Naive B cell (primary cell): ENCODE results near the gene TRIM3. TPM values are rescaled to one million over a fixed set of nuclear protein-coding genes. Genes with fewer than 3 reads are reported as not detected.
A peak's percentile ranks its signal among the peaks of the same experiment; 100 is the strongest.

Source experiments
- ATAC-seq, 2 donors: fragments of 150-1000 bp; cut with Tn5 transposase; 2 replicates each; pipeline ENCODE4 v1.10.0; 2021; ENCODE audit warnings: low read depth in 2 of 2, mild to moderate bottlenecking in 2 of 2, moderate library complexity in 2 of 2
- DNase-seq: peaks from one replicate; pipeline ENCODE4 v3.0.0; 2022
- H3K27ac Mint-ChIP-seq, 6 donors: one replicate each; pipeline ENCODE4 v1.8.0; 2020 to 2022; ENCODE audit warnings: mild to moderate bottlenecking in 6 of 6, mixed read lengths in 6 of 6, moderate library complexity in 5 of 6, inconsistent platforms in 2 of 6
- H3K27me3 Mint-ChIP-seq, 3 donors: one replicate each; pipeline ENCODE4 v1.8.0; 2021 to 2022; ENCODE audit warnings: mixed read lengths in 3 of 3, mild to moderate bottlenecking in 1 of 3
- H3K36me3 Mint-ChIP-seq, 2 donors: one replicate each; pipeline ENCODE4 v1.8.0; 2020 to 2022; ENCODE audit warnings: mixed read lengths in 2 of 2, inconsistent platforms in 1 of 2, mild to moderate bottlenecking in 1 of 2
- H3K4me1 Mint-ChIP-seq, 3 donors: one replicate each; pipeline ENCODE4 v1.8.0; 2020 to 2022; ENCODE audit warnings: mixed read lengths in 3 of 3, inconsistent platforms in 1 of 3, mild to moderate bottlenecking in 1 of 3, moderate library complexity in 1 of 3
- H3K4me3 Mint-ChIP-seq, 8 donors: one replicate each; pipeline ENCODE4 v1.8.0; 2020 to 2022; ENCODE audit warnings: mild to moderate bottlenecking in 8 of 8, mixed read lengths in 8 of 8, moderate library complexity in 8 of 8, inconsistent platforms in 2 of 8
- H3K9me3 Mint-ChIP-seq, 7 donors: one replicate each; pipeline ENCODE4 v1.8.0; 2020 to 2022; ENCODE audit warnings: mixed read lengths in 7 of 7, mild to moderate bottlenecking in 5 of 7, inconsistent platforms in 2 of 7, moderate library complexity in 1 of 7
- polyA plus RNA-seq, 6 donors: library from polyadenylated mRNA; unstranded; fragments of 300-500 nt; fragmentation: Illumina TruSeq; gene quantifications; one replicate each; pipeline ENCODE4 v1.2.3, GENCODE V29; 2021; ENCODE audit warnings: low read depth in 6 of 6

The TRIM3 gene
- polyA plus RNA-seq, 6 donors from 2014 or later: 0.88 to 2.7 (median 1.8) TPM

DNA sequence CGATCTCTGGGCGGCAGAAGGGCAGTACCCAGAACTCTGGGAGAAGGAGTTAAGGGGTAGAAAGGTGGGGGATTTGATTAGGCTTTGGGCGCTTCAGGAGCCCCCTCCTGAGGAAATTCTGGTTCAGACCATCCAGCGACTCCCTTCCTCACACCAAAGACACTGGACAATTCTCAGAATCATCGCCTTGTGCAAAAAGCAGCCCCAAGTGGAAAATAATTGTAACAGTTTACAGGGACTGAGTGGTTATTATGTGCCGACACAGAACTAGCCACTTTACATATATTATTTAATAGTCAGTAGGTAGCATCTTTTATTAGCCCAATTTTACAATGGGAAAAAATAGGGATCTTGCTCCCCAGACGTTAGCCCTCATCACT, 662 bp upstream of the TRIM3 start:
- DNase-seq (no peak), ATAC-seq (no peak)
- H3K36me3 Mint-ChIP-seq: no peaks in the 10 kb centered on the region
- H3K9me3 Mint-ChIP-seq: no peaks in the 10 kb centered on the region
- H3K4me3 Mint-ChIP-seq: peak overlapping the region; percentile 77 to 93 (median 86)
- H3K27me3 Mint-ChIP-seq: no peaks in the 10 kb centered on the region
- H3K4me1 Mint-ChIP-seq: peaks cover 7 to 39% (median 26%) of the 10 kb centered on the region in 3 donors
- peak overlapping the region; percentile 80 to 91 (median 86) for H3K27ac Mint-ChIP-seq

- H3K36me3 Mint-ChIP-seq: no peaks in the 10 kb centered on the region
Measured at GRCh38 chr11:6472934-6473333, 807 bp downstream of the TRIM3 start.

DNA sequence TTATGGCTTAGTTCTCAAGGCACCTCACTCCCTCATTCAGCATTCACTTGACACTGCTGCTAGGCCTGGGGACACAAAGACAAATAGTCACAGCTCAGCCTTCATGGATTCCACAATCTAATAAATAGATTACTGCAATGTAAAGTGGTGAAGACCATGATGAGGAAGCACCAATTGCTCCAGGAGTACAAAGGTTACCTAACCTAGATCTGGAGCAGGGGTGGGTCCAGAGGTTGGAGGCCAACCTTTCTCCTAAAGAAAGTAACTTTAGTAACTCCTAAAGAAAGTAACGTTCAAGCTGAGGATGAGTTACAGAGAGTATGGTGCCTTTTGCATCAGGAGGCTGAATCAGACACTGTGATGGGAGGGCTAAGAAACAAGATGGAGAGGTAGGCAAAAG, 4.1 kb downstream of the TRIM3 start:
- no peak overlapping the region for H3K4me3 Mint-ChIP-seq
- no peaks in the 10 kb centered on the region for H3K27me3 Mint-ChIP-seq
- peaks cover 4 to 20% (median 18%) of the 10 kb centered on the region in 3 donors for H3K4me1 Mint-ChIP-seq
- DNase-seq (no peak), ATAC-seq (no peak)
- no peak overlapping the region for H3K27ac Mint-ChIP-seq
- peaks cover 0 to 5% of the 10 kb centered on the region in 2 donors for H3K36me3 Mint-ChIP-seq
- H3K9me3 Mint-ChIP-seq: no peaks in the 10 kb centered on the region

More at GRCh38 chr11:6472934-6473333, 807 bp downstream of the TRIM3 start:
- H3K27ac Mint-ChIP-seq: peak overlapping the region in 3 of 6 donors; percentile 19 to 80 (median 72)
- DNase-seq (no peak), ATAC-seq (no peak)
- H3K4me3 Mint-ChIP-seq: peak overlapping the region; percentile 69 to 94 (median 90)
- no peaks in the 10 kb centered on the region for H3K27me3 Mint-ChIP-seq
- H3K4me1 Mint-ChIP-seq: peaks cover 4 to 28% (median 22%) of the 10 kb centered on the region in 3 donors
- H3K9me3 Mint-ChIP-seq: no peaks in the 10 kb centered on the region

GRCh38 chr11:6468712-6469495, 4.8 kb downstream of the TRIM3 start:
- Mint-ChIP-seq H3K36me3 (peaks cover 2 to 5% of the 10 kb centered on the region in 2 donors), H3K27ac (no peak overlapping the region), H3K4me1 (peaks cover 4 to 14% (median 12%) of the 10 kb centered on the region in 3 donors), H3K4me3 (no peak overlapping the region), H3K9me3 (no peaks in the 10 kb centered on the region), H3K27me3 (no peaks in the 10 kb centered on the region)
- DNase-seq (no peak), ATAC-seq (peak in 1 of 2 donors; percentile 15)

DNA sequence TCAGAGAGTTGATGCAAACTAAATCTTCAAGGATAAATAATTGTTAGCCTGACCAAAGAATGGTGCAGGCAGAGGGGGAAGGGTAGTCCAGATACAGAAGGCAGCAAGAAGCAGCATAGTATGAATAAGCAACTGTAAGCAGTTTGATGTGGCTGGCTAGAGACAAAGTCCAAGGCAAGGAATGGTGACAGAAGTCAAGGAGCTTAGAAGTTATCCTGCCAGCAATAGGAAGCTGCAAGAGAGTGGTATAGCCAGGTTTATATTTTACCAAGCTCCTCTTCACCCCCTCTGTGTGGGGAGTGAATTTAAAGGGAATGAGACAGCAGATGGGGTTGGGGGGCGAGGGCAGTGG, 14.7 kb downstream of the TRIM3 start:
- Mint-ChIP-seq H3K36me3 (peaks cover 4 to 26% of the 10 kb centered on the region in 2 donors), H3K4me1 (no peaks in the 10 kb centered on the region), H3K27me3 (no peaks in the 10 kb centered on the region), H3K4me3 (no peak overlapping the region), H3K27ac (peak overlapping the region in 1 of 6 donors; percentile 41), H3K9me3 (no peaks in the 10 kb centered on the region)
- no peak for ATAC-seq
- DNase-seq: no peak

DNA sequence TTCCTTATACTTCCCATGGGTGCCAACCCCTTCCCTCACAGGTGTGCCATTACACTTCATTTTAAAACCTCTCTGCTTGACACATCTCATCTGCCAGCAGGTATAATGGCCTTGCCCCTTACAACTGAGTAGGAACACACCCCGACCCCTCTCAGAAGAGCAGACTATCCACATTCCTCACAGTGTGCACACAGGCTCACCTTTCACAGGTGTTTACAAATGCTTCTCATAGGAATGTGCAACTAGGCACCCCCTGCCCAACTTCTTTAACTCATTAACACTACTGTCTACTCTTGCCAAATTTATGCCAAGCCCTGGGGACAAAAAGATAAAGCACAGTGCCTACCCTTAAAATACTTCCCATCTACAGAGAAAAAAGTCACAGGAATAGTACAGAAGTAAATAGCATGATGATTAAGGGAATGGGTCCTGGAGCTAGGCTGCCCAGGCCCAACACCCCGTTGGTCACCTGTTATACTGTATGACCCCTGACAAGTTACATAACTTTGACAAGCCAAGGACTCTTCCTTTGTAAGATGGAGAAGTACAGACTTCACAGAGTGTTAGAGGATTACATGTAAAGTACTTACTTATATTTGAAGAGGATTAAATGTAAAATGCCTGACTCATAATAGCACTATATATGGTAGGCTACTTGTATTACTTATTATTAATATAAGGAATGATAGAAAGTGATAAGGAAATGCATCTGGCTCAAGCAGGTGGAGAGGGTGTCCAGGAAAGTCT, 15.2 kb downstream of the TRIM3 start:
- Mint-ChIP-seq H3K4me3 (no peak overlapping the region), H3K4me1 (no peaks in the 10 kb centered on the region), H3K27me3 (no peaks in the 10 kb centered on the region), H3K27ac (peak overlapping the region in 1 of 6 donors; percentile 41), H3K36me3 (peaks cover 4 to 20% of the 10 kb centered on the region in 2 donors), H3K9me3 (no peaks in the 10 kb centered on the region)
- no peak for DNase-seq
- ATAC-seq: no peak

- H3K9me3 Mint-ChIP-seq: no peaks in the 10 kb centered on the region
- no peak overlapping the region for H3K4me3 Mint-ChIP-seq
- no peaks in the 10 kb centered on the region for H3K27me3 Mint-ChIP-seq
- peaks cover 4 to 16% of the 10 kb centered on the region in 2 donors for H3K36me3 Mint-ChIP-seq
- ATAC-seq (no peak), DNase-seq (no peak)
- no peaks in the 10 kb centered on the region for H3K4me1 Mint-ChIP-seq
- H3K27ac Mint-ChIP-seq: no peak overlapping the region
Measured at GRCh38 chr11:6457581-6458320, 16.0 kb downstream of the TRIM3 start.

GRCh38 chr11:6456361-6457073, 17.2 kb downstream of the TRIM3 start:
- no peaks in the 10 kb centered on the region for H3K4me1 Mint-ChIP-seq
- H3K36me3 Mint-ChIP-seq: peaks cover 4 to 12% of the 10 kb centered on the region in 2 donors
- ATAC-seq: no peak
- no peak overlapping the region for H3K4me3 Mint-ChIP-seq
- no peaks in the 10 kb centered on the region for H3K27me3 Mint-ChIP-seq
- H3K9me3 Mint-ChIP-seq: no peaks in the 10 kb centered on the region
- H3K27ac Mint-ChIP-seq: peak overlapping the region in 1 of 6 donors; percentile 81
- DNase-seq: no peak

- Mint-ChIP-seq H3K4me3 (no peak overlapping the region), H3K27me3 (no peaks in the 10 kb centered on the region), H3K27ac (peak overlapping the region in 2 of 6 donors; percentile 28 to 73), H3K36me3 (peaks cover 4 to 6% of the 10 kb centered on the region in 2 donors), H3K4me1 (no peaks in the 10 kb centered on the region), H3K9me3 (no peaks in the 10 kb centered on the region)
- DNase-seq (no peak), ATAC-seq (no peak)
Measured at GRCh38 chr11:6455070-6455469, 18.7 kb downstream of the TRIM3 start.

DNA sequence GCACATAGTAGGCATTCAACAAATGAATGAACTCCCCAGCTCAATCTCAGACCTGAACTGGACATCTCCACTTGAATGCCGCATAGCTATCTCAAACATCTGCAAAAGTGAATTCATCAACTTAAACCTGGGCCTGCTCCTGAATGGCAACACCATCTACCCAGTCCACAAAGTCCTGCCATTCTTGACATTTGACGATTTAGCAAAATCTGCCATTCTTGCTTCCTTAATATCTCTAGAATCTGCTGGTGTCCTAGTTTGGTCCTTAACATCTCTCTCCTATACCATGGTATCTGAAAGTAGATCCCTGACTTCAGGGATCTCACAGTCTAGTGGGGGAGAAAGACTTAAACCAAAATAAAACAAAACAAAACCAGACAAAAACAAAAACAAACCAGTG, 20.6 kb downstream of the TRIM3 start:
- Mint-ChIP-seq H3K9me3 (no peaks in the 10 kb centered on the region), H3K27ac (no peak overlapping the region), H3K4me1 (no peaks in the 10 kb centered on the region), H3K4me3 (no peak overlapping the region), H3K36me3 (peaks cover 4 to 6% of the 10 kb centered on the region in 2 donors), H3K27me3 (no peaks in the 10 kb centered on the region)
- DNase-seq: no peak
- ATAC-seq: no peak

DNA sequence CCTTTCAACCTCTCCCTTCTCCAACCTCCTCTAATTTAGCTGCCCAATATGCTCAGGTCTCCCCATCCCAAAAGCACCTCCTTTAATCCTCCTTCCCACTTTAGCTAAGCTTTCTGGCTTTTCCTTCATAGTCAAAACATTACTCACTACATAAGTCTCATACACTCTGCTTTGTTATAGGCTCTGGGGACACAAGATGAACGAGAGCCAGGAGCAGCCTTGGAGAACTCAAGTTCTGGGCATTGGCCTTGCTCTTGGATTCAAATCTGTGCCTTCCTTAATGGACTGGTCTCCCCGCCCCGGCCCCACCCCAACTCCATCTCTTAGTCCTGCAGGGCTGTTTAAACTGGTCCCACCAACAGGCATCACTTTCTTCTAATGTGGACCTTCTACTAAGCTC, 21.5 kb downstream of the TRIM3 start:
- ATAC-seq: no peak
- Mint-ChIP-seq H3K4me3 (no peak overlapping the region), H3K9me3 (no peaks in the 10 kb centered on the region), H3K27me3 (no peaks in the 10 kb centered on the region), H3K4me1 (no peaks in the 10 kb centered on the region), H3K27ac (peak overlapping the region in 2 of 6 donors; percentile 8 to 41), H3K36me3 (peaks cover 4 to 6% of the 10 kb centered on the region in 2 donors)
- DNase-seq: no peak

- no peaks in the 10 kb centered on the region for H3K36me3 Mint-ChIP-seq
- DNase-seq: no peak
- H3K27me3 Mint-ChIP-seq: no peaks in the 10 kb centered on the region
- no peaks in the 10 kb centered on the region for H3K9me3 Mint-ChIP-seq
- H3K4me1 Mint-ChIP-seq: no peaks in the 10 kb centered on the region
- H3K4me3 Mint-ChIP-seq: no peak overlapping the region
- ATAC-seq: no peak
- H3K27ac Mint-ChIP-seq: peak overlapping the region in 1 of 6 donors; percentile 64
Measured at GRCh38 chr11:6448574-6448973, 25.2 kb downstream of the TRIM3 start.
